ENCODE data around the gene PEX7. TPM values are rescaled to one million over a fixed set of nuclear protein-coding genes. Genes with fewer than 3 reads are reported as not detected.

The PEX7 gene
- total RNA-seq, 6 experiments from 2014 or later: 4.8 to 8.7 (median 5.2) TPM

GRCh38 chr6:136801581-136801980, 20.8 kb upstream of the PEX7 start:
- intact Hi-C loops (cut with DNase I): no loop called here
- no peaks in the 10 kb centered on the region for H3K27me3 ChIP-seq
- no peak overlapping the region for H3K4me3 ChIP-seq
- no peak for DNase-seq
- WGBS (ENCODE audit: insufficient coverage, low coverage, low lambda C conversion rate, missing lambda C conversion rate): 89% methylated on average over 2 of the region's 2 CpGs
- no peaks in the 10 kb centered on the region for H3K9me3 ChIP-seq
- no peaks in the 10 kb centered on the region for H3K36me3 ChIP-seq
- no peak overlapping the region for H3K27ac ChIP-seq
- no peak for TF ChIP-seq CTCF (IDR thresholded peaks at IDR 0.05)
- no peak for TF ChIP-seq POLR2A (IDR thresholded peaks at IDR 0.05)
- no peak for ATAC-seq
- no peaks in the 10 kb centered on the region for H3K4me1 ChIP-seq

DNA sequence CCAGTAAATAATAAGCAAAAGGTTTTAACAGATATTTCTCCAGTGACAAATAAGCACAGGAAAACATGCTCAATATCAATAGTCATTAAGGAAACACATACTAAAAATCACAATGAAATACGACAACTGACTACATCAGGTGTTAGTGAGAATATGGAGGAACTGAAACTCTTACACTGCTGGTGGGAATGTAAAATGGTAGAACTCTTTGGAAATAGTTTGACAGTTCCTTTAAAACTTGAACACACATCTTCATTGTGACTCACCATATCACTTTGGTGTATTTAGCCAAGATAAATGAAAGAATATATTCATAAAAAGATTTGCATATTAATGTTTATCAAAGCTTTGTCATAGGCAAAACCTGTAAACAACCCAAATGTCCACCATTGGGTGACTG, 18.8 kb upstream of the PEX7 start:
- intact Hi-C loops (cut with DNase I): no loop called here

GRCh38 chr6:136809091-136809860, 13.1 kb upstream of the PEX7 start:
- Histone ChIP-seq H3K36me3 (no peaks in the 10 kb centered on the region), H3K4me3 (no peak overlapping the region), H3K27me3 (no peaks in the 10 kb centered on the region), H3K9me3 (no peaks in the 10 kb centered on the region), H3K27ac (no peak overlapping the region), H3K4me1 (no peaks in the 10 kb centered on the region)
- DNase-seq (no peak), ATAC-seq (no peak)
- TF ChIP-seq CTCF (IDR thresholded peaks at IDR 0.05) (no peak), POLR2A (IDR thresholded peaks at IDR 0.05) (no peak)
- intact Hi-C loops (cut with DNase I): no loop called here
- WGBS (ENCODE audit: insufficient coverage, low coverage, low lambda C conversion rate, missing lambda C conversion rate): 72% methylated on average over 5 of the region's 7 CpGs

More for the DNA sequence above, 18.8 kb upstream of the PEX7 start:
- Histone ChIP-seq H3K9me3 (no peaks in the 10 kb centered on the region), H3K27ac (no peak overlapping the region), H3K4me3 (no peak overlapping the region), H3K36me3 (no peaks in the 10 kb centered on the region), H3K4me1 (no peaks in the 10 kb centered on the region), H3K27me3 (no peaks in the 10 kb centered on the region)
- DNase-seq (no peak), ATAC-seq (no peak)
- 80% methylated on average over 1 of the region's 1 CpG for WGBS (ENCODE audit: insufficient coverage, low coverage, low lambda C conversion rate, missing lambda C conversion rate)
- TF ChIP-seq POLR2A (IDR thresholded peaks at IDR 0.05): no peak
- no peak for TF ChIP-seq CTCF (IDR thresholded peaks at IDR 0.05)

- Histone ChIP-seq H3K27me3 (no peaks in the 10 kb centered on the region), H3K4me3 (no peak overlapping the region), H3K36me3 (no peaks in the 10 kb centered on the region), H3K27ac (no peak overlapping the region), H3K4me1 (no peaks in the 10 kb centered on the region), H3K9me3 (no peaks in the 10 kb centered on the region)
- DNase-seq (no peak), ATAC-seq (no peak)
- TF ChIP-seq POLR2A (IDR thresholded peaks at IDR 0.05) (no peak), CTCF (IDR thresholded peaks at IDR 0.05) (no peak)
- intact Hi-C loops (cut with DNase I): no loop called here
Observed at GRCh38 chr6:136811272-136811671, 11.1 kb upstream of the PEX7 start.
